MM.1S (cell line): ENCODE data around the gene NR6A1.

Source experiments
- DNase-seq: peaks from one replicate; pipeline ENCODE4 v3.0.0-alpha.2; 2015
- H2AFZ ChIP-seq: fragments of 300-600 bp; sonication (generic); 2 replicates; pipeline ENCODE4 v1.6.0; 2016; ENCODE audit warnings: antibody characterized with exemption, low read length
- H3F3A ChIP-seq: fragments of 300-600 bp; sonication (generic); 2 replicates; pipeline ENCODE4 v1.6.1; 2016; ENCODE audit warnings: mild to moderate bottlenecking, antibody characterized with exemption, low read length, moderate library complexity, mixed read lengths; ENCODE audit not compliant: insufficient read depth
- H3K27ac ChIP-seq: fragments of 300-600 bp; sonication (generic); 2 replicates; pipeline ENCODE4 v1.5.1; 2016; ENCODE audit warnings: mild to moderate bottlenecking, low read length
- H3K27me3 ChIP-seq: fragments of 300-600 bp; sonication (generic); replicated peaks from 2 replicates; pipeline ENCODE4 v1.6.0; 2016; ENCODE audit warnings: low read length; ENCODE audit not compliant: insufficient read depth
- H3K36me3 ChIP-seq: fragments of 300-600 bp; sonication (generic); replicated peaks from 2 replicates; pipeline ENCODE4 v1.6.1; 2016; ENCODE audit warnings: mild to moderate bottlenecking, low read length, mixed read lengths; ENCODE audit not compliant: insufficient read depth
- H3K4me1 ChIP-seq: fragments of 300-600 bp; sonication (generic); 2 replicates; pipeline ENCODE4 v1.6.1; 2016; ENCODE audit warnings: low read length, mixed read lengths
- H3K4me2 ChIP-seq: fragments of 300-600 bp; sonication (generic); 2 replicates; pipeline ENCODE4 v1.6.0; 2016; ENCODE audit warnings: low read depth, low read length
- H3K4me3 ChIP-seq: fragments of 300-600 bp; sonication (generic); 2 replicates; pipeline ENCODE4 v1.5.1; 2016; ENCODE audit warnings: low read length, mixed read lengths
- H3K79me2 ChIP-seq: fragments of 300-600 bp; sonication (generic); 2 replicates; pipeline ENCODE4 v1.6.1; 2016; ENCODE audit warnings: mixed run types, low read length, mixed read lengths
- H3K9ac ChIP-seq: fragments of 300-600 bp; sonication (generic); 2 replicates; pipeline ENCODE4 v1.6.1; 2016; ENCODE audit warnings: low read length, mixed read lengths
- H3K9me2 ChIP-seq: fragments of 300-600 bp; sonication (generic); replicated peaks from 2 replicates; pipeline ENCODE4 v1.6.1; 2016; ENCODE audit warnings: mild to moderate bottlenecking, low read length, mixed read lengths; ENCODE audit not compliant: insufficient read depth
- H3K9me3 ChIP-seq: fragments of 300-600 bp; sonication (generic); replicated peaks from 2 replicates; pipeline ENCODE4 v1.6.1; 2016; ENCODE audit warnings: mild to moderate bottlenecking, low read length, mixed read lengths; ENCODE audit not compliant: insufficient read depth
- H4K20me1 ChIP-seq: fragments of 300-600 bp; sonication (generic); 2 replicates; pipeline ENCODE4 v1.6.1; 2016; ENCODE audit warnings: mild to moderate bottlenecking, low read length, moderate library complexity, mixed read lengths; ENCODE audit not compliant: insufficient read depth
- EZH2 ChIP-seq: fragments of 300-600 bp; sonication (generic); optimal IDR thresholded peaks from 2 replicates; pipeline ENCODE3; 2017; ENCODE audit warnings: low read depth, mild to moderate bottlenecking, antibody characterized with exemption, low read length, mixed read lengths
- EZH2phosphoT487 ChIP-seq: fragments of 300-600 bp; sonication (generic); IDR thresholded peaks from 2 replicates; pipeline ENCODE4 v1.6.1; 2018; ENCODE audit warnings: antibody characterized with exemption, low read length
- TF ChIP-seq, protein P1 (sequence below): fragments of 300-600 bp; sonication (generic); IDR thresholded peaks from 2 replicates; pipeline ENCODE4 v1.5.1; 2016; ENCODE audit warnings: antibody characterized with exemption, low read length, mixed read lengths

NR6A1 gene

DNA sequence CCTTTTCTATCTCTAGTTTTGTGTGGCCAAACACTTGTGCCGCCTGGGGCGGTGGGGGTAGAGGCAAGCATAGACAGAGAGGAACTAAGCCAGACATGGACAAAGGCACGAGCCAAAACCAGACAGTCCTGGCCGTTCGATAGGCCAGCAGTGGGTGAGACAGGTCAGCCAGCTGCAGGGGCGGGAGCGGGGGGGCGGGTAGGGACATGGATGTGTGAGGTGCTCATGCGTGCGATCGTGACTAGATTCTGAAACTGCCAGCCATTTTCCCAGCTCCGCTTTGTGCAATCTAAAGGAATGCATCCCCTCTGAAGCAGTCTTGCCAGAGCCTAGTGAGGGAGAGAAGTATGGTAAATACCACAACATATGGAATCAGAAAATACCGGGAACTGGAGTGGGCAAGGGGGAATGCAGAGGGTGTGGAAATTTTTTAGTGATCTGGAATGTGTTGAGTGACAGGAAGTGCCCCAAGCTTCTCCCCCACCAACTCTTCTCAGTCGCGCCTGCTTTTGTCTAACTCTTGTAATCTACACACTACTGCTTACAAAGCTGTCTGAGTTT lies 111.9 kb downstream of the NR6A1 start:
- 0 out of 2 replicates have a peak overlapping the region, but pooled peaks have one; percentile 48 for H2AFZ ChIP-seq
- no peaks in the 10 kb centered on the region for H3K36me3 ChIP-seq
- no peaks in the 10 kb centered on the region for H3K9me2 ChIP-seq
- H4K20me1 ChIP-seq, result no peaks in the 10 kb centered on the region
- no peaks in the 10 kb centered on the region for H3K4me1 ChIP-seq
- H3K27me3 ChIP-seq, result no peaks in the 10 kb centered on the region
- no peak overlapping the region for H3K27ac ChIP-seq
- no peaks in the 10 kb centered on the region for H3K9me3 ChIP-seq
- no peaks in the 10 kb centered on the region for H3F3A ChIP-seq
- H3K4me3 ChIP-seq, result peak overlapping the region; percentile 45; the same call in 1 of the 2 replicates
- TF ChIP-seq, protein P1, sequence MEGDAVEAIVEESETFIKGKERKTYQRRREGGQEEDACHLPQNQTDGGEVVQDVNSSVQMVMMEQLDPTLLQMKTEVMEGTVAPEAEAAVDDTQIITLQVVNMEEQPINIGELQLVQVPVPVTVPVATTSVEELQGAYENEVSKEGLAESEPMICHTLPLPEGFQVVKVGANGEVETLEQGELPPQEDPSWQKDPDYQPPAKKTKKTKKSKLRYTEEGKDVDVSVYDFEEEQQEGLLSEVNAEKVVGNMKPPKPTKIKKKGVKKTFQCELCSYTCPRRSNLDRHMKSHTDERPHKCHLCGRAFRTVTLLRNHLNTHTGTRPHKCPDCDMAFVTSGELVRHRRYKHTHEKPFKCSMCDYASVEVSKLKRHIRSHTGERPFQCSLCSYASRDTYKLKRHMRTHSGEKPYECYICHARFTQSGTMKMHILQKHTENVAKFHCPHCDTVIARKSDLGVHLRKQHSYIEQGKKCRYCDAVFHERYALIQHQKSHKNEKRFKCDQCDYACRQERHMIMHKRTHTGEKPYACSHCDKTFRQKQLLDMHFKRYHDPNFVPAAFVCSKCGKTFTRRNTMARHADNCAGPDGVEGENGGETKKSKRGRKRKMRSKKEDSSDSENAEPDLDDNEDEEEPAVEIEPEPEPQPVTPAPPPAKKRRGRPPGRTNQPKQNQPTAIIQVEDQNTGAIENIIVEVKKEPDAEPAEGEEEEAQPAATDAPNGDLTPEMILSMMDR, result no peak
- TF ChIP-seq EZH2phosphoT487 (no peak), EZH2 (no peak)
- H3K9ac ChIP-seq, result no peak overlapping the region
- peak overlapping the region; percentile 52 for H3K4me2 ChIP-seq
- peak; percentile 15 for DNase-seq
- H3K79me2 ChIP-seq, result no peaks in the 10 kb centered on the region

DNA sequence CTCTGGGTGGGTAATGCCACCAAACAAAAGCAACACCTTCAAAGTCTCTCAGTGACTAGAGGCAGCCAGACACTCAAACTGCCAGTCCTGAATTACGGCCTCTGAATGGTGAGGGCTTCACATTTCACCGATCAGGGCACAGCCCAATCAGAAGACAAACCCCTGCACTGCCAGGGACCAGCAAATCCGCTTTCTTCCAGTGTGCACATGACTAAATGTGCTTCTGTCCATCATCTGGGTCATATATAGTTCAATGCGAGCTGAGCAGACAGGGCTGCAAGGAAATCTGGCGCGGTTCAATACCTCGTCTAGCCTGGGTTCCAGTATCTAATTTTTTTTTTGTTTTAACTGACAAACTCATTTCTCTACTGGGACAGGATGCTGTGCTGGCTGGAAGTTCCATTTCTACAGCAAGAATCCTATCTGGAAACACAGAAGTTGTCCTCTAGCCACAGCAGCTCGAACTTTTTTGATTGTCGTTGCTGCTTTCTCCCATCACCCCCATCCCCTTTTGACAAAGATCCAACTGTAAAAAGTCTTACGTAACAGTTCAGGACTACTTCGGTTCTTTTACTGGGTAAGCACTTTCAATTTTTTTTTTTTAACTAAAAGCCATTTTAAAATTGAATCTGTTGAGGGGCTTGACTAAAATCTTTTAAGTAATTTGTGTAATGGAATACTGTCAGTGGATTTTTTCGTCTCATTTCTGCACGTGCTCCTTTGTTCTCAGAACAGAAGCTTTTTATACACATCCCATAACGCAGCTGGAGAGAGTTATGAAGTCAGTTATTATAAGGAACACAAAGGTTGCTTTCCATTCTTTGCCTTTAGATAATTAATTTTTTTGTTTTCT lies 112.7 kb downstream of the NR6A1 start:
- H3K79me2 ChIP-seq, result no peaks in the 10 kb centered on the region
- H3F3A ChIP-seq, result no peaks in the 10 kb centered on the region
- peak overlapping the region; percentile 52; the same call in 1 of the 2 replicates for H3K4me2 ChIP-seq
- H3K9ac ChIP-seq, result no peak overlapping the region
- TF ChIP-seq EZH2phosphoT487 (no peak), EZH2 (no peak)
- TF ChIP-seq, protein P1, result no peak
- no peak overlapping the region for H2AFZ ChIP-seq
- H3K36me3 ChIP-seq, result no peaks in the 10 kb centered on the region
- H4K20me1 ChIP-seq, result no peaks in the 10 kb centered on the region
- no peak overlapping the region for H3K27ac ChIP-seq
- no peak overlapping the region for H3K4me3 ChIP-seq
- no peak for DNase-seq
- no peaks in the 10 kb centered on the region for H3K9me3 ChIP-seq
- H3K9me2 ChIP-seq, result no peaks in the 10 kb centered on the region
- H3K27me3 ChIP-seq, result no peaks in the 10 kb centered on the region
- H3K4me1 ChIP-seq, result no peaks in the 10 kb centered on the region

- no peak for DNase-seq
- Histone ChIP-seq H3F3A (no peaks in the 10 kb centered on the region), H3K79me2 (no peaks in the 10 kb centered on the region), H3K9me2 (no peaks in the 10 kb centered on the region), H2AFZ (no peak overlapping the region), H3K27ac (no peak overlapping the region), H3K4me3 (no peak overlapping the region), H3K9ac (no peak overlapping the region), H3K4me2 (no peak overlapping the region), H3K36me3 (no peaks in the 10 kb centered on the region), H3K9me3 (no peaks in the 10 kb centered on the region), H3K27me3 (no peaks in the 10 kb centered on the region), H3K4me1 (no peaks in the 10 kb centered on the region), H4K20me1 (no peaks in the 10 kb centered on the region)
- TF ChIP-seq EZH2, result no peak
- TF ChIP-seq, protein P1, result no peak
- TF ChIP-seq EZH2phosphoT487, result no peak
Observed at GRCh38 chr9:124657516-124657915, 113.6 kb downstream of the NR6A1 start.
